ENCODE data around the gene ZDHHC13.
"Not testable (repeated sequence)": the region's sequence is repeated elsewhere in the genome, so short reads cannot be mapped to it uniquely, and the experiment has no call there.

- TF ChIP-seq CTCF (IDR thresholded peaks at IDR 0.05); ZFX (IDR thresholded peaks at IDR 0.05; ENCODE audit: borderline replicate concordance): not testable (repeated sequence)
These were observed 9.8 kb downstream of the ZDHHC13 start for GRCh38 chr11:19126562-19127325.
